Progenitor cell of endocrine pancreas (in vitro differentiated cells): ENCODE measurements around the gene NPC1. TPM values are rescaled to one million over a fixed set of nuclear protein-coding genes. Genes with fewer than 3 reads are reported as not detected.
"Not testable (repeated sequence)": the region's sequence is repeated elsewhere in the genome, so short reads cannot be mapped to it uniquely, and the experiment has no call there.

Source experiments
- DNase-seq: peaks from one replicate; pipeline ENCODE4 v3.0.0; 2021; ENCODE audit warnings: low spot score; ENCODE audit not compliant: unreplicated experiment
- H3K27ac Mint-ChIP-seq: 2 replicates; pipeline ENCODE4 v1.8.0; 2021; ENCODE audit warnings: mild to moderate bottlenecking, moderate library complexity, mixed read lengths
- H3K27me3 Mint-ChIP-seq: 2 replicates; pipeline ENCODE4 v1.8.0; 2021; ENCODE audit warnings: mixed read lengths
- H3K36me3 Mint-ChIP-seq: 2 replicates; pipeline ENCODE4 v1.8.0; 2022; ENCODE audit warnings: mixed read lengths; ENCODE audit not compliant: insufficient read depth
- H3K4me1 Mint-ChIP-seq: 2 replicates; pipeline ENCODE4 v1.8.0; 2021; ENCODE audit warnings: low read depth, mixed read lengths
- H3K4me3 Mint-ChIP-seq: 2 replicates; pipeline ENCODE4 v1.8.0; 2021; ENCODE audit warnings: low read depth, mild to moderate bottlenecking, moderate library complexity, mixed read lengths
- H3K9me3 Mint-ChIP-seq: 2 replicates; pipeline ENCODE4 v1.8.0; 2021; ENCODE audit warnings: low read depth, mixed read lengths
- total RNA-seq: library from RNA; stranded (reverse); gene quantifications from 2 replicates; pipeline ENCODE4 v1.2.1, GENCODE V29; 2021
- TF ChIP-seq, protein P1 (sequence below): fragments of 200-600 bp; sonication (generic); IDR thresholded peaks from one replicate; pipeline ENCODE4 v1.5.0; 2021; ENCODE audit warnings: antibody characterized with exemption, mild to moderate bottlenecking; ENCODE audit not compliant: unreplicated experiment

NPC1 gene
- total RNA-seq, 1 donor from 2014 or later: 35.1 TPM

DNA sequence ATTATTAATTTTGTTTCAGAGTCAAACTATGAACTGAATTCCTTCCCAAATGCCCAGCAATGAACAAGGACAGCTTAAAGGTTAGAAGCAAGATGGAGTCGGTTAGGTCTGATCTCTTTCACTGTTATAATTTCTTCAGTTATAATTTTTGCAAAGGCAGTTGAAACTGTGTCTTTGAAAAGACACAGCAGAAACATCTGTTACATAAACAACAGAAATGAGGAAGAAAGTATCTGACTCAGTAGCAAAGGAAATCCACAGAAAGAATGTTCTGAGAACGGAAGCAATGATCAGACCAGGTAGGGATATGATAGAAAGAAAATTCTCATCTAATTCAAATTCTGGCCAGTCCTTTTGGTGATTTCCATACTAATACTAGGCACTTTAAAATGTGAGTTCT, 88.2 kb downstream of the NPC1 start:
- peaks cover 9% of the 10 kb centered on the region for H3K4me1 Mint-ChIP-seq

DNA sequence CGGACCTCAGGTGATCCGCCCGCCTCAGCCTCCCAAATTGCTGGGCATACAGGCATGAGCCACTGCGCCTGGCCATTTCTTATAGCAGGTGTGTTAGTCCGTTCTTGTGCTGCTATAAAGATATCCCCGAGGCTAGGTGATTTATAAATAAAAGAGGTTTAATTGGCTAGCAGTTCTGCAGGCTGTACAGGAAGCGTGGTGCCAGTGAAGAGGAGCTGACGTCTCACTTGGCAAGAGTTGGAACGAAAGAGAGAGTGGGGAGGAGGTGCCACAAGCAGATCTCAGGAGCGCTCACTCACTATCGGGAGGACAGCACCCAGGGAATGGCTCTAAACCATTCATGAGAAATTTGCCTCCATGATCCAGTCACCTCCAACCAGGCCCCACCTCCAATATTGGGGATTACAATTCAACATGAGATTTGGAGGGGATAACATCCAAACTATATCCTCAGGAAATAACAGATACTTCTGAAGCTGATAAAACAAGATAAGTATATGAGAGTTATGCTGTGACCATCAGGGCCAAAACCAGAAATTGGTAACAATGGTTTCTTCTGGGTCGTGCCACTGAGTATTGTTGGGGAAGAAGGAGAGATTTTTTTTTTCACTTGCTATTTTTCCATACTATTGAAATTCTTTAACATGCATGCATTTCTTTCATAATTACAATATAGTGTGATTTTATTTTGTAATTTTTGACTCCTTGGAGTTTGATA, 90.4 kb downstream of the NPC1 start:
- Mint-ChIP-seq H3K9me3 (peaks cover 5% of the 10 kb centered on the region), H3K36me3 (peaks cover 3% of the 10 kb centered on the region), H3K27ac (no peak overlapping the region), H3K4me1 (peaks cover 2% of the 10 kb centered on the region), H3K27me3 (peaks cover 2% of the 10 kb centered on the region), H3K4me3 (no peak overlapping the region)
- DNase-seq: no peak
- TF ChIP-seq, protein P1, sequence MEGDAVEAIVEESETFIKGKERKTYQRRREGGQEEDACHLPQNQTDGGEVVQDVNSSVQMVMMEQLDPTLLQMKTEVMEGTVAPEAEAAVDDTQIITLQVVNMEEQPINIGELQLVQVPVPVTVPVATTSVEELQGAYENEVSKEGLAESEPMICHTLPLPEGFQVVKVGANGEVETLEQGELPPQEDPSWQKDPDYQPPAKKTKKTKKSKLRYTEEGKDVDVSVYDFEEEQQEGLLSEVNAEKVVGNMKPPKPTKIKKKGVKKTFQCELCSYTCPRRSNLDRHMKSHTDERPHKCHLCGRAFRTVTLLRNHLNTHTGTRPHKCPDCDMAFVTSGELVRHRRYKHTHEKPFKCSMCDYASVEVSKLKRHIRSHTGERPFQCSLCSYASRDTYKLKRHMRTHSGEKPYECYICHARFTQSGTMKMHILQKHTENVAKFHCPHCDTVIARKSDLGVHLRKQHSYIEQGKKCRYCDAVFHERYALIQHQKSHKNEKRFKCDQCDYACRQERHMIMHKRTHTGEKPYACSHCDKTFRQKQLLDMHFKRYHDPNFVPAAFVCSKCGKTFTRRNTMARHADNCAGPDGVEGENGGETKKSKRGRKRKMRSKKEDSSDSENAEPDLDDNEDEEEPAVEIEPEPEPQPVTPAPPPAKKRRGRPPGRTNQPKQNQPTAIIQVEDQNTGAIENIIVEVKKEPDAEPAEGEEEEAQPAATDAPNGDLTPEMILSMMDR: no peak

More for the DNA sequence above, 88.2 kb downstream of the NPC1 start:
- no peaks in the 10 kb centered on the region for H3K36me3 Mint-ChIP-seq
- peaks cover 4% of the 10 kb centered on the region for H3K27me3 Mint-ChIP-seq
- TF ChIP-seq, protein P1: no peak
- H3K27ac Mint-ChIP-seq: no peak overlapping the region
- no peak overlapping the region for H3K4me3 Mint-ChIP-seq
- no peak for DNase-seq
- H3K9me3 Mint-ChIP-seq: no peaks in the 10 kb centered on the region

DNA sequence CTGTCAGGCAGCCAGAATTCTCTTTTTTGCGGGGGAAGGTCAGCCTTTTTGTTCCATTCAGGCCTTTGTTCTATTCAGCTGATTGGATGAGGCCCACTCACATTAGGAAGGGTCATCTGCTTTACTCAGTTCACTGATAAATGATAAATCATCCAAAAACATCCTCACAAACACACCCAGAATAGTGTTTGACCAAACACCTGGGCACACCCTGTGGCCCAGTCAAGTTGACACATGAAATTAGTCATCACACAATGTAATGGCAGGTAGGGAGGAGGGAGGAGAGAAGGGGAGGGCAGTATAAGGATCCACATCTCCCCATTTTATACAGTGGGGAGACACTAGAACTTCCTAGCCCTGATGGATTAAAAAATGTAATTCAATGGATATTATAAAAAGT, 91.3 kb downstream of the NPC1 start:
- TF ChIP-seq, protein P1: no peak
- no peak overlapping the region for H3K4me3 Mint-ChIP-seq
- DNase-seq: no peak
- peaks cover 2% of the 10 kb centered on the region for H3K4me1 Mint-ChIP-seq
- no peaks in the 10 kb centered on the region for H3K27me3 Mint-ChIP-seq
- H3K36me3 Mint-ChIP-seq: peaks cover 3% of the 10 kb centered on the region
- peaks cover 14% of the 10 kb centered on the region for H3K9me3 Mint-ChIP-seq
- no peak overlapping the region for H3K27ac Mint-ChIP-seq

DNA sequence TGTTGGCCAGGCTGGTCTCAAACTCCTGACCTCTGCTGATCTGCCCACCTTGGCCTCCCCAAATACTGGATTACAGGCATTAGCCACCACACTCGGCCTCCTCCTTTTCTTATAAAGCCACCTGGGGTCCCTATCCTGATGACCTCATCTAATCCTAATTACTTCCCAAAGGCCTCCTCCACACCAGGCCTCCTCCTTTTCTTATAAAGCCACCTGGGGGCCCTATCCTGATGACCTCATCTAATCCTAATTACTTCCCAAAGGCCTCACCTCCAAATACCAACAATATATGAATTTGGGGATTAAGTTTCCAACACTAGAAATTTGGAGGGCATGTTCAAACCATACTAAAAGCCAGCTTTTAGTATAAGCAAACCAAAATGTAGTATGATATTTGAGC, 92.7 kb downstream of the NPC1 start:
- Mint-ChIP-seq H3K27ac (peak overlapping the region; percentile 56), H3K4me1 (peaks cover 2% of the 10 kb centered on the region), H3K9me3 (peaks cover 14% of the 10 kb centered on the region), H3K4me3 (no peak overlapping the region), H3K27me3 (no peaks in the 10 kb centered on the region), H3K36me3 (peaks cover 3% of the 10 kb centered on the region)
- TF ChIP-seq, protein P1: no peak
- no peak for DNase-seq

DNA sequence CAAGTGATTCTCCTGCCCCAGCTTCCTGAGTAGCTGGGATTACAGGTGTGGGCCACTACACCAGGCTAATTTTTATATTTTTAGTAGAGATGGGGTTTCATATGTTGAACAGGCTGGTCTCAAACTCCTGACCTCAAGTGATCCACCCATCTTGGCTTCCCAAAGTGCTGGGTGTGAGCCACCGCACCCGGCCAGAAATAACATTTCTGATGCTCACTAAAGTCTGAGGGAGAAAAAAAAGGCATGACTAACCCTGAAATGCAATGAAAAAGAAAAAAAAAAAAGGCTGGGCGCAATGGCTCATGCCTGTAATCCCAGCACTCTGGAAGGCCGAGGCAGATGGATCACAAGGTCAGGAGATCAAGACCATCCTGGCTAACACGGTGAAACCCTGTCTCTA, 96.7 kb downstream of the NPC1 start:
- H3K27me3 Mint-ChIP-seq, H3K27ac Mint-ChIP-seq, H3K4me3 Mint-ChIP-seq, DNase-seq, H3K36me3 Mint-ChIP-seq: not testable (repeated sequence)
- Mint-ChIP-seq H3K9me3 (peaks cover 14% of the 10 kb centered on the region), H3K4me1 (peaks cover 11% of the 10 kb centered on the region)
